Activated CD4-positive, alpha-beta memory T cell treated with anti-CD3 and anti-CD28 coated beads, Interleukin-2, amount 10 ng/mL, durations not matched to agents 7 days and 5 days (primary cell): ENCODE data around the gene LLCFC1. TPM values are rescaled to one million over a fixed set of nuclear protein-coding genes. Genes with fewer than 3 reads are reported as not detected.
"Not testable (repeated sequence)": the region's sequence is repeated elsewhere in the genome, so short reads cannot be mapped to it uniquely, and the experiment has no call there.

Source experiments
- CTCF ChIA-PET: fragments of 350-600 bp; sonication (Branson Sonifier 250); formaldehyde crosslinking; loops from one replicate; lab custom pipeline; 2021; ENCODE audit warnings: antibody characterized with exemption, inconsistent platforms; lab: Charles Lee
- POLR2A ChIA-PET: fragments of 350-600 bp; sonication (Branson Sonifier 250); formaldehyde crosslinking; loops from one replicate; lab custom pipeline; 2021; ENCODE audit warnings: antibody characterized with exemption; lab: Charles Lee
- DNase-seq: peaks from one replicate; pipeline ENCODE4 v3.0.0-alpha.2; 2020
- H3K27ac Mint-ChIP-seq: one replicate; pipeline ENCODE4 v1.8.0; 2021; ENCODE audit warnings: mild to moderate bottlenecking, mixed read lengths
- H3K27me3 Mint-ChIP-seq: one replicate; pipeline ENCODE4 v1.8.0; 2021; ENCODE audit warnings: mixed read lengths
- H3K36me3 Mint-ChIP-seq: one replicate; pipeline ENCODE4 v1.8.0; 2021; ENCODE audit warnings: low read depth, mixed read lengths
- H3K4me1 Mint-ChIP-seq: one replicate; pipeline ENCODE4 v1.8.0; 2021; ENCODE audit warnings: mixed read lengths
- H3K4me3 Mint-ChIP-seq: one replicate; pipeline ENCODE4 v1.8.0; 2021; ENCODE audit warnings: mild to moderate bottlenecking, mixed read lengths
- H3K9me3 Mint-ChIP-seq: one replicate; pipeline ENCODE4 v1.8.0; 2021; ENCODE audit warnings: mixed read lengths
- total RNA-seq, 2 experiments: library from RNA; stranded (reverse); gene quantifications; one replicate each; pipeline ENCODE4 v1.2.3, GENCODE V29; 2021

The LLCFC1 gene
- total RNA-seq, 2 experiments from 2014 or later, result not detected

GRCh38 chr7:142960955-142961512 is 21.8 kb downstream of the LLCFC1 start:
- H3K9me3 Mint-ChIP-seq, result peaks cover 2% of the 10 kb centered on the region
- H3K27ac Mint-ChIP-seq, result no peak overlapping the region
- H3K4me3 Mint-ChIP-seq, result no peak overlapping the region
- peaks cover 4% of the 10 kb centered on the region for H3K4me1 Mint-ChIP-seq
- H3K36me3 Mint-ChIP-seq, result no peaks in the 10 kb centered on the region
- ChIA-PET CTCF (interaction anchor here (1.5 kb wide), 1 partner anchor 80 kb away, joined by 4 read pairs; no protein-coding TSS in a partner anchor), POLR2A (no interaction called here)
- peaks cover 37% of the 10 kb centered on the region for H3K27me3 Mint-ChIP-seq
- DNase-seq, result no peak

GRCh38 chr7:142961595-142961972 is 22.3 kb downstream of the LLCFC1 start:
- peaks cover 4% of the 10 kb centered on the region for H3K4me1 Mint-ChIP-seq
- H3K27me3 Mint-ChIP-seq, result peaks cover 33% of the 10 kb centered on the region
- no peaks in the 10 kb centered on the region for H3K36me3 Mint-ChIP-seq
- no peak overlapping the region for H3K27ac Mint-ChIP-seq
- no peak overlapping the region for H3K4me3 Mint-ChIP-seq
- ChIA-PET POLR2A (no interaction called here), CTCF (no interaction called here)
- H3K9me3 Mint-ChIP-seq, result no peaks in the 10 kb centered on the region
- no peak for DNase-seq

- H3K4me1 Mint-ChIP-seq, result no peaks in the 10 kb centered on the region
- ChIA-PET POLR2A (no interaction called here), CTCF (no interaction called here)
- DNase-seq, result no peak
- H3K36me3 Mint-ChIP-seq, result no peaks in the 10 kb centered on the region
- no peak within 1 kb of the TSS for H3K27ac Mint-ChIP-seq
- no peak within 1 kb of the TSS for H3K4me3 Mint-ChIP-seq
- H3K9me3 Mint-ChIP-seq, result no peaks in the 10 kb centered on the region
- H3K27me3 Mint-ChIP-seq, result peaks cover 30% of the 10 kb centered on the region
Observed at GRCh38 chr7:142961973-142962926, 23.0 kb downstream of the LLCFC1 start, which contains the start of gene KEL. KEL (minus strand) TSS chr7:142962363; CDS start chr7:142962206, 157 bp downstream.

GRCh38 chr7:142962991-142963390 is 23.7 kb downstream of the LLCFC1 start:
- ChIA-PET CTCF (interaction anchor here (0.6 kb wide), 1 partner anchor 9 kb away, joined by 4 read pairs; no protein-coding TSS in a partner anchor), POLR2A (no interaction called here)
- Mint-ChIP-seq H3K4me3 (no peak overlapping the region), H3K27ac (no peak overlapping the region), H3K9me3 (no peaks in the 10 kb centered on the region), H3K36me3 (no peaks in the 10 kb centered on the region), H3K27me3 (peaks cover 30% of the 10 kb centered on the region), H3K4me1 (no peaks in the 10 kb centered on the region)
- DNase-seq, result no peak

- Mint-ChIP-seq H3K36me3 (no peaks in the 10 kb centered on the region), H3K27me3 (peaks cover 31% of the 10 kb centered on the region), H3K4me1 (no peaks in the 10 kb centered on the region), H3K9me3 (no peaks in the 10 kb centered on the region), H3K4me3 (no peak overlapping the region), H3K27ac (no peak overlapping the region)
- POLR2A ChIA-PET, result no interaction called here
- no peak for DNase-seq
- CTCF ChIA-PET, result interaction anchor here (0.8 kb wide), 1 partner anchor 40 kb away, joined by 3 read pairs; no protein-coding TSS in a partner anchor
Observed at GRCh38 chr7:142963993-142964392, 24.7 kb downstream of the LLCFC1 start.

- Mint-ChIP-seq H3K9me3 (no peaks in the 10 kb centered on the region), H3K27me3 (peaks cover 26% of the 10 kb centered on the region), H3K36me3 (no peaks in the 10 kb centered on the region), H3K27ac (no peak overlapping the region), H3K4me3 (no peak overlapping the region), H3K4me1 (no peaks in the 10 kb centered on the region)
- ChIA-PET POLR2A (no interaction called here), CTCF (interaction anchor here (0.8 kb wide), 1 partner anchor 39 kb away, joined by 3 read pairs; no protein-coding TSS in a partner anchor)
- DNase-seq, result no peak
Observed at GRCh38 chr7:142964502-142965246, 25.4 kb downstream of the LLCFC1 start.

- ChIA-PET CTCF (no interaction called here), POLR2A (interaction anchor here (0.7 kb wide), 1 partner anchor 428 kb away, joined by 3 read pairs; no protein-coding TSS in a partner anchor)
- H3K9me3 Mint-ChIP-seq, result no peaks in the 10 kb centered on the region
- no peaks in the 10 kb centered on the region for H3K36me3 Mint-ChIP-seq
- no peaks in the 10 kb centered on the region for H3K4me1 Mint-ChIP-seq
- H3K27me3 Mint-ChIP-seq, result peaks cover 21% of the 10 kb centered on the region
- H3K4me3 Mint-ChIP-seq, result no peak overlapping the region
- no peak overlapping the region for H3K27ac Mint-ChIP-seq
- no peak for DNase-seq
Observed at GRCh38 chr7:142968229-142968628, 28.9 kb downstream of the LLCFC1 start.

GRCh38 chr7:142969183-142969582 is 29.9 kb downstream of the LLCFC1 start:
- Mint-ChIP-seq H3K9me3 (no peaks in the 10 kb centered on the region), H3K27me3 (peaks cover 15% of the 10 kb centered on the region), H3K4me3 (no peak overlapping the region), H3K36me3 (no peaks in the 10 kb centered on the region), H3K27ac (no peak overlapping the region), H3K4me1 (no peaks in the 10 kb centered on the region)
- POLR2A ChIA-PET, result no interaction called here
- CTCF ChIA-PET, result no interaction called here
- no peak for DNase-seq

GRCh38 chr7:142974626-142975025 is 35.3 kb downstream of the LLCFC1 start:
- Mint-ChIP-seq H3K9me3 (peaks cover 2% of the 10 kb centered on the region), H3K4me3 (no peak overlapping the region), H3K27ac (no peak overlapping the region), H3K27me3 (peaks cover 13% of the 10 kb centered on the region), H3K36me3 (no peaks in the 10 kb centered on the region), H3K4me1 (no peaks in the 10 kb centered on the region)
- no peak for DNase-seq
- ChIA-PET POLR2A (no interaction called here), CTCF (interaction anchor here (0.7 kb wide), 1 partner anchor 457 kb away, joined by 4 read pairs; no protein-coding TSS in a partner anchor)

- H3K4me3 Mint-ChIP-seq, POLR2A ChIA-PET, CTCF ChIA-PET, H3K36me3 Mint-ChIP-seq, H3K4me1 Mint-ChIP-seq, DNase-seq, H3K27ac Mint-ChIP-seq, H3K9me3 Mint-ChIP-seq: not testable (repeated sequence)
- H3K27me3 Mint-ChIP-seq, result peaks cover 32% of the 10 kb centered on the region
Observed at GRCh38 chr7:142978402-142978801, 39.1 kb downstream of the LLCFC1 start.

- Mint-ChIP-seq H3K9me3 (no peaks in the 10 kb centered on the region), H3K36me3 (no peaks in the 10 kb centered on the region), H3K27me3 (peaks cover 29% of the 10 kb centered on the region), H3K4me1 (no peaks in the 10 kb centered on the region), H3K27ac (no peak overlapping the region), H3K4me3 (no peak overlapping the region)
- CTCF ChIA-PET, result interaction anchor here (1.5 kb wide), 1 partner anchor 232 kb away, joined by 3 read pairs; no protein-coding TSS in a partner anchor
- POLR2A ChIA-PET, result no interaction called here
- DNase-seq, result no peak
Observed at GRCh38 chr7:142983825-142984224, 44.5 kb downstream of the LLCFC1 start.

GRCh38 chr7:142984297-142984696 is 45.0 kb downstream of the LLCFC1 start:
- ChIA-PET POLR2A (no interaction called here), CTCF (interaction anchor here (1.5 kb wide), 1 partner anchor 231 kb away, joined by 3 read pairs; no protein-coding TSS in a partner anchor)
- no peak for DNase-seq
- Mint-ChIP-seq H3K27me3 (peaks cover 29% of the 10 kb centered on the region), H3K36me3 (no peaks in the 10 kb centered on the region), H3K9me3 (no peaks in the 10 kb centered on the region), H3K27ac (no peak overlapping the region), H3K4me3 (no peak overlapping the region), H3K4me1 (no peaks in the 10 kb centered on the region)
